GM10847 (cell line): ENCODE results near the gene IQGAP3.

ENCODE experiments used
- POLR2A ChIP-seq: IDR thresholded peaks from 2 replicates; pipeline ENCODE4 v1.6.1; 2011; ENCODE audit not compliant: insufficient read length; ENCODE audit errors: extremely low read depth

Gene IQGAP3

DNA sequence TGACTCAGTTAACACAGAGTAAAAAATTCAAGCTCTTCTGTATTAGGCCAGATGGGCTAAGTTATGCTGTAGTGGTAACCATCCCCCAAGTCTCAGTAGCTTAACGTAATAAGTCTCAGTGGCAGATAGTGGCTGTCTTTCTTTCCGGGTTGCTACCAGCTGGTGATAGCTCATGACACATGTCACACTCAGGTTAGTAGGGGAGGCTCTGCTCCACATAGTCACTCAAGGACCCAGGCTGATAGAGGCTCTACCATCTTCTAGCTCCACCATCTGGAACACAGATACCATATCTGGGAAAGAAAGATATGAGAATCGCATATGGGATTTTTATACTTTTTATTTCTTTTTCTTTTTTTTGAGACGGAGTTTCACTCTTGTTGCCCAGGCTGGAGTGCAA, 55.5 kb downstream of the IQGAP3 start:
- TF ChIP-seq POLR2A, result no peak

- no peak for TF ChIP-seq POLR2A
These were observed 56.4 kb downstream of the IQGAP3 start for GRCh38 chr1:156515956-156516355.

DNA sequence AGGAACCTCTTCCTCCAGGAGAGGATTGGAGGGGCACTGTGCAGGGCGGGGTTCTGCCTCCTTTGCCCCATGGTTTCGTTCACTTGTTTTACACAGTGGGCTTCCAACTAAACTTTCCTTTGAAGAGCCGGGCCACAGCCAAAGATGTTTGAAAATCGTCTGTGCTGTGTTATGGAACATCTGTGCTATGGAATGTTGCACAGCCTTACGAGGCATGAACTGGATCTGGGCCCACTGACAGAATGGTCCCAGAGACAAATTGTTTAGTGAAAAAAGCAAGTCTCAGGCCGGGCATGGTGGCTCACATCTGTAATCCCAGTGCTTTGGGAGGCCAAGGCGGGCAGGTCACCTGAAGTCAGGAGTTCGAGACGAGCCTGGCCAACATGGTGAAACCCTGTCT, 59.2 kb downstream of the IQGAP3 start:
- no peak for TF ChIP-seq POLR2A

- no peak for TF ChIP-seq POLR2A
These were observed 60.7 kb downstream of the IQGAP3 start for GRCh38 chr1:156511644-156512043.

- no peak for TF ChIP-seq POLR2A
These were observed 61.7 kb downstream of the IQGAP3 start for GRCh38 chr1:156510709-156511108.

DNA sequence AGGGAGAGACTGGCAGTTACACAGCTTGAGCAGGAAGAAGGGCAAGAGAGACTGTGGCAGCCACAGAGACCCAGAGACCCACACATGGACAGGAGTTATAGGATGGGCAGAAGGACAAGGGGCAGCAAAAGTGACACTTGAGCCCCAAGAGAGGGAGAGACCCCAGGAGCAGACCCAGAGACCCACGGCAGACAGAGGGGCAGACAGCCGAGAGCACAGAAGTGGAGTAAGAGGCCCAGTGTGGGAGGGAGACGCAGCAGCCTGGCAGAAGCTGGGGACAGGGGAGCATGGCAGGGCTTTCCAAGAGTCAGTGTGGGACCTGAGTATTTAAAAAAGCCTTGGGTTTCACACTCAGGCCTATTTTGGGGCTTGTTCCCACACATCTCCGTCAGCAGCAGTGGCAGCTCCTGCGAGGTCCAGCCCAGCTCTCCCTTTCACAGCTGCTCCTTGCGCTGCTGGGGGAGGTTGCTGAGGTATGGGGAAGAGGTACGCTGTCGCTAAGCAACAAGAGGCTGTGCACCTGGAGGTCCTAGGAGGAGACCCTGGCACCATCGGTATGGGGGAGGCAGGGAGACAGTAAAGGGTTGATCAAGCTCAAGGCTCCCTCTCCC, 62.8 kb downstream of the IQGAP3 start:
- no peak for TF ChIP-seq POLR2A

DNA sequence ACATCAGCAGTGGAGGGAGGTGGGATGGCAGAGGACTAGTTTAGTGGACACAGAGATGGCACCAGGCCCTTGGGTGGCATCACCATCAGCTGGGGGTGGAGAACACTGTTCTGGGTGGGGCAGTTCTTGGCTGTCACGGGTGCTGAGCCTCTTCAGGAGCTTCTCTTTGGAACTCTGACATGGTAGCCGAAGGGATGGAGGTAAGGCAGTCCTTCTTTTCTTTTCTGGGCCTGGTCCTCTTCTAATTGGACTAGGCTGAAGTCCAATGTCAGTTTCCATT, 63.5 kb downstream of the IQGAP3 start:
- no peak for TF ChIP-seq POLR2A

DNA sequence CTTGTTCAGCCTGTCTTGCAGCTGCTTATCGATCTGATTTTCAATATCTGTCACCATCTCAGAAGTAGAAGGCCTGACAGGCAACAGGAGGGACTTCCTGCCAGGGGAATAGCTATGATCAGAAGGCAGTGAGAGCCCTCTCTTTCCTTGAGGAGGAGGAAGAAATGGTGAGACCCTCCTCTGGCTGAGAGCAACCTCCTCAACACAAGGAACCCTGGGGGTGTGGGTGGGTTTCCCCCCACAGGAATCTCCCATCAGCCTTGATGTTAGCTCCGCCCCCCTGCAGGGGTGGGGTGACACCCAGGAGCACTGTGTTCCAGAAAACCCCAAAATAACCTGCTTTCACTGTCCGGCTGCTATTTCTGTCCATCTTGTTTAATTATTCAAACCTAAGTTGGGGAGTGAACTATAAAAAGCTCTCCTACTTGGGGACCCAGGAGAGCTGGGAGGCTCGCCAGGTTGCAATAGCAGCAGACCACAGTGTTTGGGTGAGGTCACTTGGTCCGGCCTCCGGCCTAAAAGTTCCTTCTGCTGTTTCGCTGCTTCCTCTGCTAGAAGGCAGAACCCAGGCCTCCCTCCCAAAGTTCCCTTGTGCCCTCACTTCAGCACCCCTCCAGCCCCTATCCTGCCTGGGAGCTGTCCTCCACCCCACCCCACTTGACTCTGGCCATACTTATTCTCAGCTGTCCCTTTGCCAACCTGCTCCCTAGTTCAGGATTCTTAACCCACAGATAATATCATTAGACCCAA, 64.0 kb downstream of the IQGAP3 start:
- peak; percentile 16 for TF ChIP-seq POLR2A

GRCh38 chr1:156506450-156506849, 65.9 kb downstream of the IQGAP3 start:
- no peak for TF ChIP-seq POLR2A

DNA sequence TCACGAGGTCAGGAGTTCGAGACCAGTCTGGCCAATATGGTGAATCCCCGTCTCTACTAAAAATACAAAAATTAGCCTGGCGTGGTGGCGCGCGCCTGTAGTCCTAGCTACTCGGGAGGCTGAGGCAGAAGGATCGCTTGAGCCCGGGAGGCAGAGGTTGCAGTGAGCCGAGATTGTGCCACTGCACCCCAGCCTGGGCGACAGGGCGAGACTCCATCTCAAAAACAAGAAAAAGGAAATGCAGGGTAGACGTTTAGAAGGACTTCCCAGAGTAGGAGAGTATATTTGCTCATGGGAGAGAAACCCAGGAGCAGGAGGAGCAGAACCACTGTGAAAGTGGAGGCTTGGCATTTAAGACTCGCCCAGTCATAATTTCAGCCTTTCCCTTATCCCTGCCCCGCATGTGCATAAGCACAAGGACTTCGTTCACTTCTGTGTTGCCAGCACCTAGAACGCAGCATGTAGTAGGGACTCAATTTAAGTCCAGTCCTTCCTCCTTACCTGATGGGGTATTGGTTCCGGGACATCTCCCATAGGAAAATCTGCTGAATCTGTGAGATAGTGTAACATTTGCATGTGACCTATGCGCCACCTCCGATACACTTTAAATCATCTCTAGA, 66.6 kb downstream of the IQGAP3 start:
- no peak for TF ChIP-seq POLR2A

- peak; percentile 34 for TF ChIP-seq POLR2A
These were observed 67.3 kb downstream of the IQGAP3 start for GRCh38 chr1:156504821-156505678.

DNA sequence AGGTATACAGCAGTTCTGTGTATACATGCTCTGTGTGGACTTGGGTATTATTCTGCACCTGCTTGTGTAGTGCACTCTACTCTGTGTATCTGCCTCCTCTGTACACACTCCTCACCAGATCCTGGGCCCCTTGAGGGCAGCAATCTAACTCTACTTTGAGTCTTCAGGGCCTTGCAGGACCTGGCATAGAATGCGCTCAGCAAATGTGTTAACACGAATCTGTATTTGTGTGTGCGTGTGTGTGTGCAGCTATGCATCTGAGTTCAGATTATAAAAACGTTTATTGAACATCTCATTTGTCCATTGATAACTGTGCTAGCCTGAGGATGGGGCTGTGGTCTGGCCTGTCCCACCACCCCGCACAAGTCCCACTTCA, 67.9 kb downstream of the IQGAP3 start:
- no peak for TF ChIP-seq POLR2A

DNA sequence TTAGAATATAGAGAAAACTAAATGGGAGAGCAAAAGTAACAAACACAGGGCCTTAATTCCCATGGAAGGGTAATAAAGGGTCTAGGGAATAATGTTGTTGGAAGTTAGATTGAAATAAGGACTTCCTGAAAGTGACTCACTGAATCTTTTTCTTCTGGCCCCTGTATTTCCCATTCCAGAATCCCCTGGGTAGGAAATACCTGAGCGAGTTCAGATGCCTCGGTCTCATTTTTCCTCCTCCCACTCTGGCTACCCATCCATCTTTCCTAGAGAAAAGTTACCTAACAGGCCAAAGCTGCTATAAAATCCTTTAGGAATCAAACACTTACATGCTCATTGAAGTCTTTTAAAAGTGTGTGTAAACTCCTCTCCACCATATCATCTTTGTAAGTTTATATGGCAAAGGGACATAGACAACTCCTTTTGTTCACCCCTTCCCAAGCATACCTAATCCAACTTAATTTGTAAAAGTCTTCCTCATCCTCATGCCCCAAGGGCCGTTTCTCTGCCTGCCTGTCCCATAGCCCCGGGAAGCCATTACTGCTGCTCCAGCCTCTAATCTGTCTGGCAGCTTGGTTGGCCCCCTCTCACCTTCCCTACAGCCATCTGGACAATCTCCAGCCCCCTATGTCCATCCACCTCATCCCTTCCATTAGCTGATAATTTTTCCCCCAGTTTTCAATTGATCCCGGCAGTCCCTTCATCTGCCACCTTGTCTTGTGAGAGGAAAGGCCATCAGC, 68.5 kb downstream of the IQGAP3 start:
- TF ChIP-seq POLR2A, result no peak

DNA sequence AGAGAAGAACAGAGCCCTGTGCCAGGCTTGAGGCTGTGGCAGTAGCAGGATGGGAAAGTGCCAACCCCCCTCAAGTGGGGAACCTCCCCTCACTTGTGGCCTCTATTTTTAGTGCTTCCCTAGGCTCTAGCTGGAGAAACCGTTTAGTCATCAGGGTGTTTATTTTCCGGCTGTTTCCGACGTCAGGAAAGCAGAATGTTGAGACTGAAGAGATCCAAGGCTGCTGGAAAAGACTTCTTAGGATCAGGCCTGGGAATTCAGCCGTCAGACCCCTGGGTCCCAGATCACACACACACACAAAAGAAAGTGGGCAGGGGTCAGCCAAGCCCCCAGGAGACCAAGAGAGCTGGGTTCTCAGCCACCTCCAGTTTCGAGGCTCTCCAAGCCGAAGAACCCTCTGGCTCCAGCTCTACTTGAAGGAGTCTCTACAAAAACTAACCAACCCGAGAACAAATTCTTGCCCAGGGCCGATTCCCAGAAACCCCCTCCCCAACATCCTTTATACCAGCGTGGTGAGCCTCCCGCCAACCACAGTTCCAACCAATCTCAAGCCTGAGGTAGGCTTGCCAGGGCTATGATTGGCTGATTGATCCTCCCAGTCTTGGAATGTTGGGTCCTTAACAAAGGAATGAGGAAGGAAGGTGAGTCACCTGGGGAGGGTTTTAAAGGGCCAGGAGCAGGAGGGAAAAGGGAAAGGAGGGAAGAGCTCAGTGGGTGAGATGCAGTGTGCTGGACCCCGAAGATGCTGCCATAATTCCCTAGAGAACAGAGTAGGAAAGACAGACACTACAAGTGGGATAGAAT, 69.3 kb downstream of the IQGAP3 start:
- TF ChIP-seq POLR2A, result no peak

- TF ChIP-seq POLR2A, result no peak
These were observed 69.9 kb downstream of the IQGAP3 start for GRCh38 chr1:156502391-156502893.
